Measurements from ENCODE around the gene PRR14L. TPM values are rescaled to one million over a fixed set of nuclear protein-coding genes. Genes with fewer than 3 reads are reported as not detected.

The PRR14L gene
- polyA plus RNA-seq, 1 donor from 2014 or later: 14.3 TPM

- Histone ChIP-seq H4K20me1 (ENCODE audit: insufficient read depth) (no peaks in the 10 kb centered on the region), H3K36me3 (ENCODE audit: insufficient read depth, low read length) (no peaks in the 10 kb centered on the region), H3K9me3 (ENCODE audit: low read length) (no peaks in the 10 kb centered on the region), H3K27me3 (ENCODE audit: insufficient read depth, low read depth, low read length) (no peaks in the 10 kb centered on the region), H3K79me2 (replicated peaks; ENCODE audit: insufficient read depth, low read length) (no peaks in the 10 kb centered on the region), H3K4me3 (ENCODE audit: low read length) (no peak overlapping the region), H3K27ac (ENCODE audit: low read length) (no peak overlapping the region), H3F3A (ENCODE audit: insufficient read depth, low read length, poor library complexity, severe bottlenecking) (peaks cover 5% of the 10 kb centered on the region), H3K4me2 (ENCODE audit: low read length) (no peak overlapping the region), H3K9ac (ENCODE audit: low read length) (no peak overlapping the region), H2AFZ (ENCODE audit: low read depth, low read length) (no peak overlapping the region), H3K9me2 (ENCODE audit: insufficient read depth, low read length) (no peaks in the 10 kb centered on the region)
- TF ChIP-seq EZH2 (IDR thresholded peaks at IDR 0.05; ENCODE audit: borderline replicate concordance, insufficient read depth, low read length, poor library complexity, severe bottlenecking) (no peak), EP300 (conservative IDR thresholded peaks at IDR 0.05; ENCODE audit: poor library complexity, severe bottlenecking) (no peak)
Measured at GRCh38 chr22:31757265-31757664, 7.3 kb upstream of the PRR14L start.

GRCh38 chr22:31754813-31755212 is 4.9 kb upstream of the PRR14L start:
- Histone ChIP-seq H3F3A (ENCODE audit: insufficient read depth, low read length, poor library complexity, severe bottlenecking) (peaks cover 5% of the 10 kb centered on the region), H3K27ac (ENCODE audit: low read length) (peak overlapping the region; percentile 26), H3K9me2 (ENCODE audit: insufficient read depth, low read length) (no peaks in the 10 kb centered on the region), H3K9ac (ENCODE audit: low read length) (peak overlapping the region; percentile 86), H3K36me3 (ENCODE audit: insufficient read depth, low read length) (no peaks in the 10 kb centered on the region), H3K4me3 (ENCODE audit: low read length) (peak overlapping the region; percentile 82), H3K9me3 (ENCODE audit: low read length) (no peaks in the 10 kb centered on the region), H3K79me2 (replicated peaks; ENCODE audit: insufficient read depth, low read length) (no peaks in the 10 kb centered on the region), H3K27me3 (ENCODE audit: insufficient read depth, low read depth, low read length) (no peaks in the 10 kb centered on the region), H2AFZ (ENCODE audit: low read depth, low read length) (peak overlapping the region; percentile 24), H4K20me1 (ENCODE audit: insufficient read depth) (no peaks in the 10 kb centered on the region), H3K4me2 (ENCODE audit: low read length) (peak overlapping the region; percentile 69)
- TF ChIP-seq SMC3 (conservative IDR thresholded peaks at IDR 0.05; ENCODE audit: poor library complexity): no peak
- TF ChIP-seq RAD21 (conservative IDR thresholded peaks at IDR 0.05): no peak
- TF ChIP-seq TAF1 (IDR thresholded peaks at IDR 0.05; ENCODE audit: low read depth): no peak
- no peak for TF ChIP-seq CTCF (IDR thresholded peaks at IDR 0.05; ENCODE audit: poor library complexity, severe bottlenecking)
- TF ChIP-seq POLR2AphosphoS5 (IDR thresholded peaks at IDR 0.05): no peak
- no peak for TF ChIP-seq EP300 (conservative IDR thresholded peaks at IDR 0.05; ENCODE audit: poor library complexity, severe bottlenecking)
- no peak for TF ChIP-seq MXI1 (conservative IDR thresholded peaks at IDR 0.05; ENCODE audit: poor library complexity, severe bottlenecking)
- no peak for TF ChIP-seq REST (IDR thresholded peaks at IDR 0.05; ENCODE audit: borderline replicate concordance)
- no peak for TF ChIP-seq EZH2 (IDR thresholded peaks at IDR 0.05; ENCODE audit: borderline replicate concordance, insufficient read depth, low read length, poor library complexity, severe bottlenecking)

All from neural cell (in vitro differentiated cells).